Parathyroid adenoma (tissue), 2 donors: ENCODE data around the gene SLC23A2.

Experiments
- H2AFZ ChIP-seq: fragments of 300-600 bp; sonication (generic); one replicate; pipeline ENCODE4 v1.7.0; 2017; ENCODE audit warnings: antibody characterized with exemption, mild to moderate bottlenecking
- H3K27ac ChIP-seq: fragments of 300-600 bp; sonication (generic); one replicate; pipeline ENCODE4 v1.7.0; 2017
- H3K27me3 ChIP-seq: fragments of 300-600 bp; sonication (generic); one replicate; pipeline ENCODE4 v1.7.0; 2017; ENCODE audit warnings: low read length; ENCODE audit not compliant: control insufficient read depth, insufficient read depth
- H3K36me3 ChIP-seq: fragments of 300-600 bp; sonication (generic); one replicate; pipeline ENCODE4 v1.7.0; 2017; ENCODE audit warnings: low read length; ENCODE audit not compliant: control insufficient read depth, insufficient read depth
- H3K4me1 ChIP-seq: fragments of 300-600 bp; sonication (generic); one replicate; pipeline ENCODE4 v1.7.0; 2017; ENCODE audit warnings: control low read depth
- H3K4me2 ChIP-seq: fragments of 300-600 bp; sonication (generic); one replicate; pipeline ENCODE4 v1.7.0; 2017; ENCODE audit warnings: low read length
- H3K4me3 ChIP-seq: fragments of 300-600 bp; sonication (generic); one replicate; pipeline ENCODE4 v1.7.0; 2017; ENCODE audit warnings: low read depth, low read length
- H3K79me2 ChIP-seq: fragments of 300-600 bp; sonication (generic); one replicate; pipeline ENCODE4 v1.7.0; 2017; ENCODE audit warnings: control low read depth
- H3K9ac ChIP-seq: fragments of 300-600 bp; sonication (generic); one replicate; pipeline ENCODE4 v1.7.0; 2017; ENCODE audit warnings: mild to moderate bottlenecking
- H3K9me3 ChIP-seq: fragments of 300-600 bp; sonication (generic); one replicate; pipeline ENCODE4 v1.7.0; 2017; ENCODE audit warnings: low read length; ENCODE audit not compliant: control insufficient read depth
- CTCF ChIP-seq: fragments of 300-600 bp; sonication (generic); IDR thresholded peaks from one replicate; pipeline ENCODE4 v1.7.0; 2017; ENCODE audit warnings: antibody characterized with exemption, mild to moderate bottlenecking
- donor health status: primary hyperparathyroidism.

SLC23A2 gene

GRCh38 chr20:4813863-4814695 lies 187.2 kb downstream of the SLC23A2 start:
- no peaks in the 10 kb centered on the region for H3K79me2 ChIP-seq
- H2AFZ ChIP-seq = no peak overlapping the region
- no peak for TF ChIP-seq CTCF
- no peaks in the 10 kb centered on the region for H3K36me3 ChIP-seq
- no peaks in the 10 kb centered on the region for H3K9me3 ChIP-seq
- peak overlapping the region; percentile 65 for H3K27ac ChIP-seq
- peaks cover 3% of the 10 kb centered on the region for H3K4me1 ChIP-seq
- H3K9ac ChIP-seq = no peak overlapping the region
- H3K4me3 ChIP-seq = no peak overlapping the region
- H3K4me2 ChIP-seq = no peak overlapping the region
- no peaks in the 10 kb centered on the region for H3K27me3 ChIP-seq

GRCh38 chr20:4813076-4813862 lies 188.0 kb downstream of the SLC23A2 start:
- H3K4me2 ChIP-seq = no peak overlapping the region
- H3K79me2 ChIP-seq = no peaks in the 10 kb centered on the region
- no peak overlapping the region for H2AFZ ChIP-seq
- H3K9ac ChIP-seq = no peak overlapping the region
- no peaks in the 10 kb centered on the region for H3K36me3 ChIP-seq
- no peak overlapping the region for H3K4me3 ChIP-seq
- H3K27me3 ChIP-seq = no peaks in the 10 kb centered on the region
- no peak for TF ChIP-seq CTCF
- H3K9me3 ChIP-seq = no peaks in the 10 kb centered on the region
- H3K27ac ChIP-seq = peak overlapping the region; percentile 65
- peaks cover 3% of the 10 kb centered on the region for H3K4me1 ChIP-seq

GRCh38 chr20:4812641-4813075 lies 188.7 kb downstream of the SLC23A2 start:
- Histone ChIP-seq H3K4me1 (peaks cover 3% of the 10 kb centered on the region), H3K9ac (no peak overlapping the region)

GRCh38 chr20:4812216-4812615 lies 189.1 kb downstream of the SLC23A2 start:
- no peak for TF ChIP-seq CTCF
- H3K27me3 ChIP-seq = no peaks in the 10 kb centered on the region
- H3K4me2 ChIP-seq = no peak overlapping the region
- H3K27ac ChIP-seq = no peak overlapping the region
- H3K36me3 ChIP-seq = no peaks in the 10 kb centered on the region
- H3K79me2 ChIP-seq = no peaks in the 10 kb centered on the region
- H3K9ac ChIP-seq = no peak overlapping the region
- H3K9me3 ChIP-seq = no peaks in the 10 kb centered on the region
- peaks cover 3% of the 10 kb centered on the region for H3K4me1 ChIP-seq
- H2AFZ ChIP-seq = no peak overlapping the region
- no peak overlapping the region for H3K4me3 ChIP-seq

More at GRCh38 chr20:4812641-4813075, 188.7 kb downstream of the SLC23A2 start:
- H3K27ac ChIP-seq = no peak overlapping the region
- TF ChIP-seq CTCF = no peak
- no peak overlapping the region for H3K4me3 ChIP-seq
- H3K79me2 ChIP-seq = no peaks in the 10 kb centered on the region
- H3K27me3 ChIP-seq = no peaks in the 10 kb centered on the region
- H3K9me3 ChIP-seq = no peaks in the 10 kb centered on the region
- H2AFZ ChIP-seq = no peak overlapping the region
- no peak overlapping the region for H3K4me2 ChIP-seq
- H3K36me3 ChIP-seq = no peaks in the 10 kb centered on the region
